Measurements from ENCODE around the gene MYL7. TPM values are rescaled to one million over a fixed set of nuclear protein-coding genes. Genes with fewer than 3 reads are reported as not detected.

MYL7 gene
- total RNA-seq, 1 donor from 2014 or later, result 2,865 TPM

DNA sequence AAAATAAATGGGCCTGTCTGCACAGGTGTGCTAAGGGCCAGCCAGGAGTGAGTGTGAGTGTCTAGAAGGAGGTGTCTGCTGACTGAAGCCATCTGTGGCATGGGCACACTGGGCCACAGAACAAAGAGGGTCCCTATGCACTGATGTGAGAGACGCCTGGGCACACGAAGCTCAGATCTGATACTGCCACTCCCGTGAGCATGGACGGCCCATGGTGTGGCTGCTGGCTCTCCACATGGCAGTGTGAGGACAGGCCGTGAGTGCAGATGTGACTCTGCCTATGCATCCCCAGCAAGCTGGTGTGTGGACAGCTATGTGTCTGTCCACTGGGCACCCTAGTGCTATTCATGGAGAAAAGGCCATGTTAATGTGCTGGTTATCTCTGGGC, 12.8 kb upstream of the MYL7 start:
- intact Hi-C loops (cut with micrococcal nuclease), result no loop called here
- ATAC-seq (no peak), DNase-seq (no peak)

GRCh38 chr7:44152971-44153947, 12.1 kb upstream of the MYL7 start:
- DNase-seq (no peak), ATAC-seq (peak; percentile 55)
- intact Hi-C loops (cut with micrococcal nuclease), result no loop called here

DNA sequence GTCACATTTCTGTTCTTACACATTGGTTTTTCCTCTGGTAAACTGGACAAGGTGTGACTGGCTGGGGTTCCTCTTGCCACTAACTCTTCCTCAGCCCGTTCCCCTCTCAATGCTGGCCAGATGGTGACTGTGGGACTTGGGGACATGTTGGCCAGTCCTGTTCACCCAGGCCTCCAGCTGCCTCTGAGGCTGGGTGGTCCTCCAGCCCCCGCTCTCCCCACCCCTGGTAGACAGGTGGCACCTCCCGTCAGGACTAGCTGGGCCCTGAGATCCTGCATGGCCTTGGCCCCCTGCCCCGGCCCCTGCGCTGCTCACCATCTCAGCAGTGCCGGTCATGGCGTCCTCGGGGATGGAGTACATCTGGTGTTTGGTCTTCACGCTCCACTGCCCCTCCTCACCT, 10.8 kb upstream of the MYL7 start:
- no peak for DNase-seq
- intact Hi-C loops (cut with micrococcal nuclease), result no loop called here
- no peak for ATAC-seq

GRCh38 chr7:44150966-44151941, 10.1 kb upstream of the MYL7 start:
- intact Hi-C loops (cut with micrococcal nuclease), result no loop called here
- no peak for DNase-seq
- no peak for ATAC-seq

DNA sequence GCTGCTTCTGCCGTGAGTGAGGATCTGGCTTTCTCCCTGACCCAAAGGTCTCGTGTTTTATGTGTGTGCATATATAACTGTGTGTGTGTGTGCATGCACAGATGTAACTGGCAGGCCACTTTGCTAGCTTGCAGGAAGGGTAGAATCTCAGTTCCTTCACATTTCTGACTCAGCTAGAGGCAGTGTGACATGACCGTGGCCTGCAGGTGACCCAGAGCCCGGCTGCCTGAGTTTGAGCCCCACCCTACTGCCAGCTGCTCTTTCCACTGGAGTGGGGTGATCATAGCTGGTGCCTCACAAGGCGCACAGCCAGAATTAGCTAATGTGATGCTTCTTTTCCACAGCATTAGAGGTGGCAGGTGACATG, 9.3 kb upstream of the MYL7 start:
- ATAC-seq, result no peak
- no peak for DNase-seq
- intact Hi-C loops (cut with micrococcal nuclease), result no loop called here

DNA sequence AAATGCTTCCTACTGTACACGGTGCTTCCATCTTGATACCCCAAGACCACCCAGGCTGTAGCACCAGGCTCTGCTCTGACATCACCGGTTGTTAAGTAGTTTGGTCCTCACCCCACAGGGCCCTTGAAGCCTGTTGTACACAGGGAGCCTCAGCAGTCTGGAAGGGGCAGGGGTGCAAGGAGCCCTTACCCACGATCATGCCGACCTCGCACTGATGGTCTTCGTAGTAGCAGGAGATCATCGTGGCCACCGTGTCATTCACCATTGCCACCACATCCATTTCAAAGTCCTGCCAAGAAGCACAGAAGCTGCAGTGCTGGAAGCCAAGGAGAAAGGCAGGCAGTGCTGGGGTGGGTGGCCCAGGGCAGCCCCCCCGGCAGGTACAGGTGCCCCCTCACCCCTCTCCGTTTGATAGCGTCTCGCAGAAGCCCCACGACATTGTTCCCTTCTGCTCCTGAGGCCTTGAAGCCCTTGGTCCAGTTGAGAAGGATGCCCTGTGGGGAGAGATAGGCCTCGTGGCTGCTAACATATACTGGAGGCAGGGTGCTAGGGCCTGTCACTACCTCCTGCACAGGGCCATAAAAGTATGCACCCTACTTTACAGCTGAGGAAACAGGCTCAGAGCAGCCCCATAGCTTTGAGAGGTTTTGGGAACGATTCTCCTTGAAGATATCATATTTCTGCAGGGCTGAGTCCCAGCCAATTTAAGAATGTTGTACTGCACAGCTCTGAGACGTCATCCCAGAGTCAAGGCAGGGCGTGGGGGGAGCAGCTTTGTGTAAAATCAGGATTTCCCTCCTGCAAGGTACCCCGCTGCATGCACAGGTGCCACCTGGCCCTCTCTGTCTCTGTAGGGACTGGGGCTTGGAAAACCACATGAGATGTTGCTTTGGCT, 8.7 kb upstream of the MYL7 start:
- intact Hi-C loops (cut with micrococcal nuclease), result no loop called here
- DNase-seq, result no peak

DNA sequence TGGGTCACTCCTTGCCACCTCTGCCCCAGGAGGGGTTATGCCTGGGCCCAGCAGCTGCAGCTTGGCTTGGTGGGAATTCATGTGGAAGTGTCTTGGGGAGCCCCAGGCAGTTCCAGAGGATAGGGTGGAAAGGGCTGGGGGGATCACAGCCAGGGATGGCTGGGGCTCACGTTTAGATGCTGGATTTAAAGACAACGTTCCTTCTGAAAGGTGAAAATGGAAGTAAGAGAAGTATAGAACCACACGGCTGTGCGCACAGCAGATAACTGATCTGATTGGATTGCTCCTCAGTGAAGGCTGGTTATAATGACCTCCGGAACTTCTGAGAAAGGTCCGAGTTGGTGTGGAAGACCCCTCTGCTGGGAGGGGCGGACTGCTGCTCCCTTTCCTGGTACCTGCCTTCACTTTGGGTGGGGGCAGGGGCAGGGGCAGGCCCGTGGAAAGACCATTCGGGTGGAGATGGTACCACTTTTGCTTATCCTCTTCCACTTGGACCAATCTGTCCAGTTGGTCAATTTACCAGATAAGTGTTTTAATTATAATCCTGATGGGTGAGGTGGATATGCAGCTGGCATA, 7.9 kb upstream of the MYL7 start:
- DNase-seq (no peak), ATAC-seq (no peak)
- intact Hi-C loops (cut with micrococcal nuclease), result no loop called here

More for the DNA sequence above, 8.7 kb upstream of the MYL7 start:
- ATAC-seq, result no peak

- intact Hi-C loops (cut with micrococcal nuclease), result no loop called here
These were observed 7.0 kb upstream of the MYL7 start for GRCh38 chr7:44148166-44148565.

GRCh38 chr7:44147026-44147991, 6.2 kb upstream of the MYL7 start:
- DNase-seq, result no peak
- no peak for ATAC-seq
- intact Hi-C loops (cut with micrococcal nuclease), result no loop called here

More at GRCh38 chr7:44148166-44148565, 7.0 kb upstream of the MYL7 start:
- no peak for DNase-seq
- no peak for ATAC-seq

DNA sequence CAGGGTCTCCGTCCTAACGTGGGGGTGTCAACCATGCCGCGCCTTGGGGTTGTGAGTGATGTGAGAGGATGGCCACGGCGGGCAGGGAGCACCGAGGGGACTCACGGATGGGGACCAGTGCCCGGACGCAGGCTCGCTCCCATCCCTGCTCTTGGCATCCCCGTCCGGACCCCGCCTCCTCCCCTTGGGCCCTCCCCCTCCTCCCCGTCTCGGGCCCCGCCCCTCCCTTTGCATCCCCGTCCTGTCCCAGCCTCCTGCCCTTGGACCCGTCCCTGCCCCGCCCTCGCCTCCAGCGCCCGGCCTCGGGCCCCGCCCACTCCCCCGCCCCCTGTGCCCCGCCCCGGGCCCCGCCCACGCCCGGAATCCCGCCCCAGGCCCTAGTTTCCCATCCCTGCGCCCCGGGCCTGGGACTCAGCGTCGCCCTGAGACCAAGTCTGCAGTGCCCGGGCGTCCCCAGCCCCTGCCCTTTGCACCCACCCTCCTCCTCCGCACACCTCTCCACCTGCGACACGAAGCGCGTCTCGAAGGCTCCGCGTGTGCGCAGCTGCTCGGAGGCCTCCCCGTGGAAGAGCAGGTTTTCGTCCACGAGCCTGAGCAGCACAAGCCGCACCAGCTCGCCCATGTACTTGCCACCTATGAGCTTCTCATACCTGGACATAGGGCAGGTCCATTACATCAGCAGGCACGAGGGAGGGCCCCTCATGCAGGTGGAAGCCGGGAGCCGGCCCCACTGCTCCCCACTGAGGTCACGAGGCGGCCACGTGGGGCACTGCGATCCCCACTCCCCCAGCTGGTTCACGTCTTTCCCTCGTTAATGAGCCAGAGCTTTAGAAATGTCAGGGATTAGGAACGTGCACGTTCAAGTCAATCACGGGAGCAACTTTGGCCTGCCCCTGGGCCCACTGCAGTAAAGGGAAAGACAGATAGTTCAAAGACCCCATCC, 5.1 kb upstream of the MYL7 start:
- peak; percentile 95 for ATAC-seq
- intact Hi-C loops (cut with micrococcal nuclease), result no loop called here
- peak; percentile 91 for DNase-seq

- DNase-seq (no peak), ATAC-seq (peak; percentile 32)
- intact Hi-C loops (cut with micrococcal nuclease), result no loop called here
These were observed 4.4 kb upstream of the MYL7 start for GRCh38 chr7:44145479-44145968.

DNA sequence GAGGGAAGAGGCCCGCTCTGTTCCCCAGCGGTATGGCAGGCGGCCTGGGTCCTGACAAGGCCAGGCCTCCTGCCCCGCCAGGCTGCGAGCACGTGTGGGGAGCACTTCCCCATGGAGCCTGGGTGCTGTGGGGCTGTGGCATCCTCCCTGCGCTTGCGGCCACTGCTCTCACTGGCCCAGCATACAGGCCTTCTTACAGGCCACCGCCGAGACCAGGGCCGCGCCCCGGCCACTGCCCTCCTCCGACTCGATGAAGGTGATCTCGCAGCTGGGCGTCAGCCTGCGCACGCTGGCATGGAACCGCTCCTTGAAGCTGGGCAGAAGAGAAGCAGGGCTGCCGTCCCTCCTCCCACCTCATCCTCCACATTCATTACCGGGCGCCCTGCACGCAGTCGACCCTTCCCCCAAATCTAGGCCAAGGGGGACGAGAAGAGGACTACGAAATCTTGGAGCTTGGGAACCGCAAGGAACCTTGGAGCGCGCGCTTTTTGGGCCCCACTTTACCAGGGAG, 3.9 kb upstream of the MYL7 start:
- no peak for ATAC-seq
- intact Hi-C loops (cut with micrococcal nuclease), result no loop called here
- DNase-seq, result no peak

- DNase-seq (no peak), ATAC-seq (no peak)
- intact Hi-C loops (cut with micrococcal nuclease), result no loop called here
These were observed 3.4 kb upstream of the MYL7 start for GRCh38 chr7:44144426-44144967.

DNA sequence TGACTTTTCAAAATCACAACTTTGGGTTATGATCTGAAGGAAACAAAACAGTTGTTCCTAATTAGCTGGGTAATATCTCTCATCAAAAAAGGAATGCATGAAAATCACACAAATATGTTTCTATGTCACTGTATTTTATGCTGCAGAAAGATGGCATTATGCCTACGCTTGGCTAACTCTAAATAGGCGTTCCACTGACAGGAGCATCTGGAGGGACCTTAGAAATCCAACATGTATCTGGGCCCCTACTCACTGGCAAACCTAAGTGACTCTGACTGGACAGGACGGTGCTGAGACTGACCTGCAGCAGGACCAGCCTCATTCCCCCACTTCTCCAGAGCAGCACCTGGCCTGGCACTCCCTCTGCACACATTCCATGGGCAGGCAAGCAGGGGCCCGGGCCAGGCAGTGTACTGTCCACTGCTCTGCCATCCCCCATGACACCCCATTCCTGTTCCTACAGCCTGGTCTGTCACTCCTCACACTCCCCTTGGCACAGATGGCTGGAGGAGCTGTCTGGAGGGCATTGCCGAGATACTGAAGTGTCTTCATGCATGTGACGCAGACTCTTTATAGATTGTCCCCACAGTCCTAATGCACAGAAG, 2.6 kb upstream of the MYL7 start:
- ATAC-seq (no peak), DNase-seq (no peak)
- intact Hi-C loops (cut with micrococcal nuclease), result no loop called here

DNA sequence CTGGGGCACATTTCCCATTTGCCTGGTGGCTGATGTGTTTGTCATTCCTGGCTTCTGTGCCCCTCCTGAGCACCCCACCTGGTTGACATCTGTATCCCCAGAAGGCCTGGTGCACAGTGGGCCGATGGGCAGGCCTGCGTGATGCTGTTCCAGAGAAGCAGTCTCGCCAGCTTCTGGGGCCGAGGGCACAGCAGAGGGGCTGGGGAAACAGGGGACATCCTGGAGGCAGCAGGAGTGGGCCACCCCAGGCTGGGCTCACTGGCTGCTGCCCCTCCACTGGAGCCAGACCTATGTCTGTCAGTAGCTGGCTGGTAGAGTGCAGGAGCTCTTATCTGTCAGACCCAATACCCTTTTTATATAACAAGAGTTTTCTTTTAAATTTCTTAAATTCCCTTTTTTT, 896 bp upstream of the MYL7 start:
- no peak for ATAC-seq
- intact Hi-C loops (cut with micrococcal nuclease), result no loop called here
- no peak for DNase-seq

Measured in left ventricle myocardium superior (tissue), 1 donor.